ENCODE measurements around the gene SLC1A4.

The SLC1A4 gene

GRCh38 chr2:64976276-64976675, 12.9 kb upstream of the SLC1A4 start:
- TF ChIP-seq POLR2AphosphoS5 (IDR thresholded peaks at IDR 0.05; ENCODE audit: low read depth, low read length) (no peak), REST (IDR thresholded peaks at IDR 0.05; ENCODE audit: insufficient read depth in 1 of 2, low read depth in 2 of 2, low read length in 2 of 2) (no peak), FOXP2 (optimal IDR thresholded peaks at IDR 0.05; ENCODE audit: borderline replicate concordance, extremely low read depth, extremely low read length, insufficient read depth) (no peak), TAF1 (IDR thresholded peaks at IDR 0.05; ENCODE audit: borderline replicate concordance, insufficient read depth, low read length) (no peak), SIN3A (IDR thresholded peaks at IDR 0.05; ENCODE audit: borderline replicate concordance, insufficient read depth, low read length) (no peak)

- TF ChIP-seq SIN3A (IDR thresholded peaks at IDR 0.05; ENCODE audit: borderline replicate concordance, insufficient read depth, low read length) (no peak), REST (IDR thresholded peaks at IDR 0.05; ENCODE audit: insufficient read depth in 1 of 2, low read depth in 2 of 2, low read length in 2 of 2) (no peak), TAF1 (IDR thresholded peaks at IDR 0.05; ENCODE audit: borderline replicate concordance, insufficient read depth, low read length) (no peak), FOXP2 (optimal IDR thresholded peaks at IDR 0.05; ENCODE audit: borderline replicate concordance, extremely low read depth, extremely low read length, insufficient read depth) (no peak)
These were observed 10.5 kb upstream of the SLC1A4 start for GRCh38 chr2:64978514-64979268.

- TF ChIP-seq SIN3A (IDR thresholded peaks at IDR 0.05; ENCODE audit: borderline replicate concordance, insufficient read depth, low read length) (no peak), TAF1 (IDR thresholded peaks at IDR 0.05; ENCODE audit: borderline replicate concordance, insufficient read depth, low read length) (no peak)
These were observed 9.5 kb upstream of the SLC1A4 start for GRCh38 chr2:64979744-64980143.

DNA sequence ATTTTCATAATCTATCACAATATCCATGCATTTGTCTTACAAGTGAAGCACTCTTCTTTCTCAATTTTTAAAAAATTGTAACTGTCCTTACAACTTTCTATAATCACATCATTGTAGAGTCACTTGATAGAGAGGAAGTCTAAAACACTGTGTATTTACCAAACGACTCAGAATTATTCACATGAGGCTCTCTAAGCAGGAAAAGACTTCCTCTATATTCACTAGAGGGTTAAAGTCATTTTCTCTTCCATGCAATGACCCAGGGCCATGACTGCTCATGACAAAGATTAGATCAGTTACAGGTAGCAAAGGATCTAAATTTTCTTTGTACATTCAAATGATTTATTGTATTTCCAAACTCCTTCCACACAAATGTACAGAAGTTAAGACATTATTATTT, 9.0 kb upstream of the SLC1A4 start:
- no peak for TF ChIP-seq POLR2AphosphoS5 (IDR thresholded peaks at IDR 0.05; ENCODE audit: low read depth, low read length)

GRCh38 chr2:64982311-64982857, 6.8 kb upstream of the SLC1A4 start:
- no peak for TF ChIP-seq FOXP2 (optimal IDR thresholded peaks at IDR 0.05; ENCODE audit: borderline replicate concordance, extremely low read depth, extremely low read length, insufficient read depth)
- no peak for TF ChIP-seq POLR2AphosphoS5 (IDR thresholded peaks at IDR 0.05; ENCODE audit: low read depth, low read length)
- no peak for TF ChIP-seq TAF1 (IDR thresholded peaks at IDR 0.05; ENCODE audit: borderline replicate concordance, insufficient read depth, low read length)
- TF ChIP-seq REST (IDR thresholded peaks at IDR 0.05; ENCODE audit: insufficient read depth in 1 of 2, low read depth in 2 of 2, low read length in 2 of 2): no peak
- TF ChIP-seq SIN3A (IDR thresholded peaks at IDR 0.05; ENCODE audit: borderline replicate concordance, insufficient read depth, low read length): no peak

GRCh38 chr2:64982932-64983331, 6.3 kb upstream of the SLC1A4 start:
- TF ChIP-seq POLR2AphosphoS5 (IDR thresholded peaks at IDR 0.05; ENCODE audit: low read depth, low read length) (no peak), TAF1 (IDR thresholded peaks at IDR 0.05; ENCODE audit: borderline replicate concordance, insufficient read depth, low read length) (no peak), REST (IDR thresholded peaks at IDR 0.05; ENCODE audit: insufficient read depth in 1 of 2, low read depth in 2 of 2, low read length in 2 of 2) (no peak), FOXP2 (optimal IDR thresholded peaks at IDR 0.05; ENCODE audit: borderline replicate concordance, extremely low read depth, extremely low read length, insufficient read depth) (no peak), SIN3A (IDR thresholded peaks at IDR 0.05; ENCODE audit: borderline replicate concordance, insufficient read depth, low read length) (no peak)
